Stimulated activated naive B cell treated with anti-CD40 and anti-IgM and Interleukin-4, amounts not matched to agents 10 μg/mL and 1 μg/mL and 100 μg/mL, for 72 hours (primary cell): ENCODE data around the gene CDRT4.

Experiments
- ATAC-seq, 2 donors: fragments of 150-1000 bp; cut with Tn5 transposase; replicated peaks; 2 replicates each; pipeline ENCODE4 v1.10.0; 2021; ENCODE audit warnings: moderate library complexity in 1 of 2
- DNase-seq: peaks from one replicate; pipeline ENCODE4 v3.0.0; 2021
- H3K27ac Mint-ChIP-seq: one replicate; pipeline ENCODE4 v1.8.0; 2022; ENCODE audit warnings: mild to moderate bottlenecking, mixed read lengths
- H3K27me3 Mint-ChIP-seq, 2 donors: one replicate each; pipeline ENCODE4 v1.8.0; 2022; ENCODE audit warnings: mixed read lengths in 2 of 2
- H3K36me3 Mint-ChIP-seq, 2 donors: one replicate each; pipeline ENCODE4 v1.8.0; 2022; ENCODE audit warnings: mixed read lengths in 2 of 2, mild to moderate bottlenecking in 1 of 2
- H3K4me1 Mint-ChIP-seq, 2 donors: one replicate each; pipeline ENCODE4 v1.8.0; 2022; ENCODE audit warnings: mixed read lengths in 2 of 2, mild to moderate bottlenecking in 1 of 2
- H3K4me3 Mint-ChIP-seq, 2 donors: one replicate each; pipeline ENCODE4 v1.8.0; 2022; ENCODE audit warnings: mild to moderate bottlenecking in 2 of 2, mixed read lengths in 2 of 2, moderate library complexity in 1 of 2
- H3K9me3 Mint-ChIP-seq, 2 donors: one replicate each; pipeline ENCODE4 v1.8.0; 2022; ENCODE audit warnings: mixed read lengths in 2 of 2, mild to moderate bottlenecking in 1 of 2

The CDRT4 gene

DNA sequence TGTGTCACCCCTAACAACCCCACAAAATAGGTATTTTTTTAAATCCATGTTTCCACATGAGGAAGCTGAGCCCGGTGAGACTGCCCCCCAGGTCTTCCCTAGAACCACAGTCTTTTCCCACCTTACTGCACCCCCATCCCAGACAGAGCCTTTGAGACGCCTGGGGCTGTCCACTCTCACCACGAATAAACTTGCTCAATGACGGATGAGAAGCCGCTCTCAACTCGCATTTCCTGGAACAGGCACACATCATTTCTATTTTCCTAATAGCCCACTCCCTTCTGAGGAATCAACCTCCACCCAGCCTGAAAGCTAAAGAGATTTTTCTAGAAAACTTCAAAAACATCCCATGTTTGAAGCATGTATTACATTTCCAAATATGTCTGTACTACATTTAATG lies 14.1 kb upstream of the CDRT4 start:
- H3K36me3 Mint-ChIP-seq: peaks cover 3 to 21% of the 10 kb centered on the region in 2 donors
- H3K27me3 Mint-ChIP-seq: no peaks in the 10 kb centered on the region
- DNase-seq: no peak
- no peak for ATAC-seq
- no peak overlapping the region for H3K4me3 Mint-ChIP-seq
- peak overlapping the region; percentile 28 for H3K27ac Mint-ChIP-seq
- H3K4me1 Mint-ChIP-seq: no peaks in the 10 kb centered on the region
- no peaks in the 10 kb centered on the region for H3K9me3 Mint-ChIP-seq

GRCh38 chr17:15480204-15480603 lies 12.8 kb upstream of the CDRT4 start:
- peaks cover 3 to 22% of the 10 kb centered on the region in 2 donors for H3K36me3 Mint-ChIP-seq
- H3K27me3 Mint-ChIP-seq: no peaks in the 10 kb centered on the region
- no peak for DNase-seq
- no peaks in the 10 kb centered on the region for H3K9me3 Mint-ChIP-seq
- H3K27ac Mint-ChIP-seq: no peak overlapping the region
- H3K4me1 Mint-ChIP-seq: no peaks in the 10 kb centered on the region
- H3K4me3 Mint-ChIP-seq: no peak overlapping the region
- ATAC-seq: no peak

DNA sequence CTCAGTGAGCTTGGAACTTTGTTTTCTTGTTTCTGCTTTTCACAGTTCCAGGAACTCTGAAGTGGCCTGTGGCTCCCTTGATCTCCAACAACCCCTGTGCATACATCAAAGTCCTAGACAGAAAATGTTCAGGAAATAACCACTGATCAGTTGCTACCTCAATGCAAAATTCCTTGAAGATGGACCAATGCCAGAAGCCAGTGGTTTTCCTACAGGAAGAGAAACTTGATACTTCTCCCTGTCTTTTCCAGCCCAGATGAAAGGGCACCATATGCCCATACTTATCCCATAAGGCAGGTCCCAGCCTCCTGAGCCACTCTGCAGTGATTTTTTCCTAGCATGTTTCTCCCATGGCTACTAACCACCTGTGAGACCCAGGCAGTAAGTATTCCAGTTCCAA lies 12.3 kb upstream of the CDRT4 start:
- ATAC-seq: no peak
- Mint-ChIP-seq H3K4me3 (no peak overlapping the region), H3K36me3 (peaks cover 6 to 22% of the 10 kb centered on the region in 2 donors), H3K4me1 (no peaks in the 10 kb centered on the region), H3K27ac (no peak overlapping the region), H3K9me3 (no peaks in the 10 kb centered on the region), H3K27me3 (no peaks in the 10 kb centered on the region)
- DNase-seq: no peak

DNA sequence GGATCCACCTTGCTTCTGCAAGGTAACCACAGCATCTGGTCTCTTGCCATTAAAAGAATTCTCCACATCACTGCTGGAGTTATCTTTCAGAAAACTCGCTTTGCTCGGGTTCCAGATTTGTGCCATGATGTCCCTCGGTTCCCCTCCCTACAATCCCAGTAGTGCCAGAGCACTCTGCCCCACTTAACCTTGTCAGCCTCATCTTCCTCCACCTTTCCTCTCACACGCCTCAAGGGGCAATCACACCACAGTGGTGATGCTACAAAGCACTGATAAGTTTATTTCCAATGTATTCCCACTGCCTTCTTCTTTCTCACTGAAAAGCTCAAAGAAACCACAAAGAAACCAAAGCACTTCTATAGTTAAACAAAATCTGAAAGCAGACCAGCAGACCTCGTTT lies 11.4 kb upstream of the CDRT4 start:
- no peak for ATAC-seq
- H3K4me1 Mint-ChIP-seq: no peaks in the 10 kb centered on the region
- DNase-seq: no peak
- no peak overlapping the region for H3K4me3 Mint-ChIP-seq
- H3K9me3 Mint-ChIP-seq: no peaks in the 10 kb centered on the region
- H3K27ac Mint-ChIP-seq: no peak overlapping the region
- peaks cover 9 to 26% of the 10 kb centered on the region in 2 donors for H3K36me3 Mint-ChIP-seq
- H3K27me3 Mint-ChIP-seq: no peaks in the 10 kb centered on the region

- no peaks in the 10 kb centered on the region for H3K9me3 Mint-ChIP-seq
- H3K27ac Mint-ChIP-seq: no peak overlapping the region
- no peaks in the 10 kb centered on the region for H3K27me3 Mint-ChIP-seq
- no peak for ATAC-seq
- H3K36me3 Mint-ChIP-seq: peaks cover 9 to 22% of the 10 kb centered on the region in 2 donors
- H3K4me3 Mint-ChIP-seq: no peak overlapping the region
- H3K4me1 Mint-ChIP-seq: no peaks in the 10 kb centered on the region
- DNase-seq: no peak
Observed at GRCh38 chr17:15475631-15476354, 8.4 kb upstream of the CDRT4 start.

GRCh38 chr17:15472891-15473290 lies 5.5 kb upstream of the CDRT4 start:
- H3K9me3 Mint-ChIP-seq: no peaks in the 10 kb centered on the region
- no peaks in the 10 kb centered on the region for H3K27me3 Mint-ChIP-seq
- peaks cover 9 to 17% of the 10 kb centered on the region in 2 donors for H3K36me3 Mint-ChIP-seq
- H3K4me3 Mint-ChIP-seq: no peak overlapping the region
- ATAC-seq (no peak), DNase-seq (no peak)
- no peak overlapping the region for H3K27ac Mint-ChIP-seq
- H3K4me1 Mint-ChIP-seq: no peaks in the 10 kb centered on the region

GRCh38 chr17:15470536-15470935 lies 3.1 kb upstream of the CDRT4 start:
- Mint-ChIP-seq H3K9me3 (no peaks in the 10 kb centered on the region), H3K36me3 (peaks cover 6 to 15% of the 10 kb centered on the region in 2 donors), H3K27me3 (no peaks in the 10 kb centered on the region), H3K4me1 (no peaks in the 10 kb centered on the region), H3K27ac (no peak overlapping the region), H3K4me3 (no peak overlapping the region)
- DNase-seq (no peak), ATAC-seq (no peak)

- DNase-seq: no peak
- H3K4me3 Mint-ChIP-seq: no peak overlapping the region
Observed at GRCh38 chr17:15469260-15469659, 1.8 kb upstream of the CDRT4 start.

GRCh38 chr17:15468126-15468525 lies 705 bp upstream of the CDRT4 start:
- ATAC-seq: no peak
- Mint-ChIP-seq H3K4me1 (no peaks in the 10 kb centered on the region), H3K27ac (no peak overlapping the region), H3K4me3 (no peak overlapping the region), H3K36me3 (peaks cover 0 to 6% of the 10 kb centered on the region in 2 donors), H3K27me3 (no peaks in the 10 kb centered on the region), H3K9me3 (no peaks in the 10 kb centered on the region)
- no peak for DNase-seq

More at GRCh38 chr17:15469260-15469659, 1.8 kb upstream of the CDRT4 start:
- Mint-ChIP-seq H3K27me3 (no peaks in the 10 kb centered on the region), H3K9me3 (no peaks in the 10 kb centered on the region), H3K27ac (no peak overlapping the region), H3K4me1 (no peaks in the 10 kb centered on the region), H3K36me3 (peaks cover 0 to 7% of the 10 kb centered on the region in 2 donors)
- no peak for ATAC-seq

GRCh38 chr17:15466131-15466530 lies 1.3 kb downstream of the CDRT4 start:
- H3K4me3 Mint-ChIP-seq: no peak overlapping the region
- peaks cover 3 to 5% of the 10 kb centered on the region in 2 donors for H3K9me3 Mint-ChIP-seq
- H3K27me3 Mint-ChIP-seq: no peaks in the 10 kb centered on the region
- ATAC-seq: no peak
- no peaks in the 10 kb centered on the region for H3K4me1 Mint-ChIP-seq
- H3K36me3 Mint-ChIP-seq: peaks cover 5 to 11% of the 10 kb centered on the region in 2 donors
- DNase-seq: no peak
- no peak overlapping the region for H3K27ac Mint-ChIP-seq

DNA sequence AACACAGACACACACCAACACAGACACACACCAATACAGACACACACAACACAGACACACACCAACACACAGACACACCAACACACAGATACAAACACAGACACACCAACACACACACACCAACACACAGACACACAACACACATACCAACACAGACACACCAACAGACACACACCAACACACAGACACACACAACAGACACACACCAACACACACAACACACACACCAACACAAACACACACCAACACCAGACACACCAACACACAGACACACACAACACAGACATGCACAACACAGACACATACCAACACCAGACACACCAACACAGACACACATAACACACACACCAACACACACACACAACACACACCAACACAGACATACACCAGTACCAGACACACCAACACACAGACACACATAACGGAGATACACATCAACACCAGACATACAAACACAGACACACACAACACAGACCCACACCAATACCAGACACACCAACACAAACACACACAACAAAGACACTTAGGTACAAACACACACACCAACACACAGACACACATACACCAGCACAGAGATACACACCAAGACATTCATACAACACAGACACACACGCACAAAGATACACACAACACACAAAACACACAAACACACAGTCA lies 2.2 kb downstream of the CDRT4 start:
- Mint-ChIP-seq H3K27ac (no peak overlapping the region), H3K4me3 (no peak overlapping the region), H3K9me3 (peaks cover 3 to 5% of the 10 kb centered on the region in 2 donors), H3K4me1 (no peaks in the 10 kb centered on the region), H3K27me3 (no peaks in the 10 kb centered on the region), H3K36me3 (peaks cover 5 to 11% of the 10 kb centered on the region in 2 donors)
- ATAC-seq: no peak
- DNase-seq: no peak

DNA sequence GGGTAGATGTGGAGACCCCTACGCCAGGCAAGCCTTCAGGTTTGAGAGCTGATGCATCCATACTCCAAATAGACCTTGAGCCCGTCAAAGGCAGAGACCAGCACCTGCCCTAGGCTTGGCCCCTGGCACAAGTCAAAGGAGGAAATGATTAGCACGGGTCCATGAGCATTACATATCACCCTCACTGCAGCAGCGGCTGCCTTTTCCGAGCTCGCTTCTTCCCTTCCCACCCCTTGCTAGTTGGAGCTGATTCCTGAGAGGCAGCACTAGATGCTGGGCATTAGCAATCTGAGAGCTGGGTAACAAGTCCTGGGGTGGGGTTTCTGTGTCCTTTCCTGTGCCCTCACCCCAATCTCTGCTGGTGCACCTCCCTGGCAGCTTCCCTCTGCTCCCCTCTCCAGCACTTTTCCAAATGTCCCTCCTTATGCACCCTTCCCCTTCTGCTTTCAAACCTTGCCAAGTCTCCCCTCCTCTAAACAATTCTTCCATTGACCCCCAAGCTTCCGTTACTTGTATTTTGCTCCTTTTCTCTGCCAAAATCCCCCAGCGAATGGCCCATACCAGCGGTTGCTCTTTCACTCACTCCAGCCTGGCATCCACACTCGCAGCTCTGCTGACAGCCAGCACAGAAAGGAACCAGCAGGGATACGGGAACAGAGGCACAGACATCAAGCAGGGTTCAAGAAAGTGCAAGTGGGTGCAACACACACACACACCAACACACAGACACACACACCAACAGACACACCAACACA lies 3.0 kb downstream of the CDRT4 start:
- Mint-ChIP-seq H3K27ac (no peak overlapping the region), H3K36me3 (peaks cover 5 to 16% of the 10 kb centered on the region in 2 donors), H3K27me3 (no peaks in the 10 kb centered on the region), H3K9me3 (peaks cover 3 to 5% of the 10 kb centered on the region in 2 donors), H3K4me1 (no peaks in the 10 kb centered on the region), H3K4me3 (no peak overlapping the region)
- DNase-seq: no peak
- ATAC-seq: no peak

DNA sequence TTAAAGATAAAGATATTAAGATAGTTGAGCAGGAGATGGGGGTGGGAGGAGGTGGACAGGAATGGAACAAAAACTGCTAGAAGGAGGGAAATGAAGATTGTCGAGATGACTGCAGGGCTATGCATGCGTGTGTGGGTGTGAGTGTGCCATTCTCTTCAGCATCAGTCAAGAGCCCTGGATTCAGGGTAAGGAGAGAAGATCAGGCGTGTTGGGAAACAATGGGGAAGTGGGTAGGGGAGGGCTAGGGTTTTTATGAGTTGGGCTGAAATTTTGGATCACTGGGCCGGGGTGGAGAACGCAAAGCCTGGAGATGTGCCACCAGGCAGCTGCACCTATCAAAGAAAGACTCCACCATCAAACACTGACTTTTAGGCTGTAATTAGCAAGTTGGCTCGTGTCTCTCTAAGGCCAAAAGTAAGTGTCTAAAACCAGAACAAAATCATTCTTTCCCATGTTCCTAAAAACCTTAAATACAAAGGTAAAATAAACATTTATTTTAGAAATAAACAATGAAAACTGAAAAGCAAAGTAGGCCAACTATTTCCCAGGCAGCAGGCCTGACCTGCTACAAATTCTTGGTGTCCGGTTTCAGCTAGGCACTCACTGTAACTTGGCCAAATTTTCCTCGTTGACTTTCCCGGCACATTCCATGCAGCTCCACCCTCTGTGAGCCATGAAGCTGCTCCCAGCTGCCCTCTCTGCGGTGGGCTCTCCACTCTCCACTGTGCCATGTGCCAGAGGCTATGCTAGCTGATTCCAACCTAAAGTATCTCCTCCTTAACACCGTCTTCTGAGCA lies 4.2 kb downstream of the CDRT4 start:
- DNase-seq (no peak), ATAC-seq (no peak)
- Mint-ChIP-seq H3K27me3 (no peaks in the 10 kb centered on the region), H3K27ac (no peak overlapping the region), H3K9me3 (peaks cover 3 to 5% of the 10 kb centered on the region in 2 donors), H3K4me1 (no peaks in the 10 kb centered on the region), H3K36me3 (peaks cover 5 to 18% of the 10 kb centered on the region in 2 donors), H3K4me3 (no peak overlapping the region)

DNA sequence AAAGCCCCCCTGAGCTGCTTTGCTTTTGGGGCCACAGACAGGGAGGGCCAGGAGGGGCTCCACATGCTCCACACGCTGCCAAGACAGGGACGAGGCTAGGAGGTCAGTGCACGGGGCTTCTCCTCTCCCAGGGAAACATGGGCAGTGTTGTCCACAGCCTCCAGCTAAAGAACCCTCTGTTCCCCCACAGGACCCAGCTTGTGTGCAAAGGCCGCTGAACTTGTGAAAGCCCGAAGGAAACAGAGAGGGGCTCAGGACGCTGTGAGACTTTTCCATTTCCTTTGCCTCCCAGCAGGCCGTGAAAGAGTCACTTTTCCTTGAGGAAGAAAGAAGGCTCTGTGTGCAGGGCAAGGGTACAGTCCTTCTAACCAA lies 9.7 kb downstream of the CDRT4 start:
- DNase-seq: no peak
- Mint-ChIP-seq H3K27ac (no peak overlapping the region), H3K27me3 (no peaks in the 10 kb centered on the region), H3K36me3 (peaks cover 8 to 32% of the 10 kb centered on the region in 2 donors), H3K4me1 (no peaks in the 10 kb centered on the region), H3K4me3 (no peak overlapping the region), H3K9me3 (peaks cover 3 to 7% of the 10 kb centered on the region in 2 donors)
- ATAC-seq: no peak
